Measurements from ENCODE around the gene BANF1.

- TF ChIP-seq CTCF (conservative IDR thresholded peaks at IDR 0.05 in 1 of 2, IDR thresholded peaks at IDR 0.05 in 1 of 2; ENCODE audit: extremely low read depth in 1 of 2, insufficient read depth in 1 of 2, low read depth in 1 of 2, low read length in 2 of 2), result no peak
- TF ChIP-seq EZH2 (IDR thresholded peaks at IDR 0.05; ENCODE audit: borderline replicate concordance, low read length), result no peak
Measured at GRCh38 chr11:66020212-66020611, 17.9 kb downstream of the BANF1 start.
